Measurements from ENCODE around the gene PREX1.
"Not testable (repeated sequence)": the region's sequence is repeated elsewhere in the genome, so short reads cannot be mapped to it uniquely, and the experiment has no call there.

PREX1 gene

DNA sequence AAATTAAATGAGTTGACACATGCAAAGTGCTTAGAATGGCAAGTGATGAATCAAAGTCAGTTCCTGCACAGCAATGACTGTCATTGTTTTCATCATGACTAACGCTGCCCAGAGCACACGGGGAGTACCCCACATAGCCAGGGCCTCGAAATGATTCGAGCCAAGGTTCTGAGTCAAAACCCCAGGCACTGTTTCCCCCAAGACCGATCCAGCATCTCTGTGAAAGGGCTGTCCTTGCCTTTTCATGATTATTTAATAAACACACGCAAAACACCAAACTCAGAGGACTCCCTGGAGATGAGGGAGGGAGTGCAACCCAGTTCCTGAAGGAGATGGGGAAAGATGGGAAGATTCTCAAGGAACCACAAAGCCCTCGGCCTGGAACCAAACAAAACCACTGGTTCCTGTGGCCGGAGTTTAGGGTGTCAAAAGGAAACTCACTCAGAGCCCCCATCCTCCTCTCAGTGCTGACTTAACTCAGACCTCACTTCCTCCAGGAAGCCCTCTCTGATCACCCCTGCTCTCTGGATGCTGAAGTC is 3.8 kb downstream of the PREX1 start:
- DNase-seq, result peak; percentile 92

DNA sequence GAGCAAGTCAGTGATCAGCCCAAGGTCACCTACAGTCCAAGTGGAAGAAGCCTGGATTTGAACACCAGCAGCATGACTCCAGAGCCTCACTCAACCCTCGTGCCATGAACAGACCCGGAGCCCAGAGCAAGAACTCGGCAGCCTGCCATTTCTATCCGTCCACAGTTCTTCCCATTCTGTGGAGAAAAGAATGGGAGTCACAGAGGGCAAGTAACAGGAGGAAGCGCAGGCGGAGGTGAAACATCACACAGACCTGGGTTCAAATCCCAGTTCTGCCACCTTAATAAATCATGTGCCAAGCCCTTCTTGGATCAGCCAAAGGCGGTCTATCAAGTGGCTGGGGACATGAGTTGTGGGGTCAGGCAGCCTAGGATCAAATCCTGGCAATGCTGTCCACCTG is 4.3 kb downstream of the PREX1 start:
- no peak for DNase-seq

DNA sequence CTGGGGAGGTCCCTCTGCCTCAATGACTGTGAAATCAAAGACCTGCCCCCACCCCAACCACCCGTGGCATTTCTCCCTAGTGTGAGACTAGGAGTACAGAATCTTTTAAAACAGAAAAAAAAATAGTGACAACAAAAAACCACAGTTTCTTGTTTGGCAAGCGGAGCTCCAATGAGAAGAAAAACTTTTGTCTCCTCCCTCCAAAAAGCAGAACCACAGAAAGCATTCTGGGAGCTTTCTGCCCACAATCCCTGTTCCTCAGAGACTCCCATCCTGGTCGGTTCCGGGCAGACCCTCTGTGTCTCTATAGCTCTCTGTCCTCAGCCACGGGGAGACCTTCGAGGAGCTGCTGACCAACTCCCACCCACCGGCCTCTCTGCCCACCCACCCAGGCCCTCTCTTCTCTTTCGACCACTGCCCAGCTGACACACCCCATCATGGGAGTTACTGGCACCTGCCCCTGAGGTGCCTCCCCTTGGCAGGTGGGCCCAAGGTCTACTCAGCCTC is 4.9 kb downstream of the PREX1 start:
- peak; percentile 73 for DNase-seq

- DNase-seq, result no peak
Observed at GRCh38 chr20:48822178-48822577, 5.6 kb downstream of the PREX1 start.

GRCh38 chr20:48821261-48821920 is 6.4 kb downstream of the PREX1 start:
- DNase-seq, result no peak

DNA sequence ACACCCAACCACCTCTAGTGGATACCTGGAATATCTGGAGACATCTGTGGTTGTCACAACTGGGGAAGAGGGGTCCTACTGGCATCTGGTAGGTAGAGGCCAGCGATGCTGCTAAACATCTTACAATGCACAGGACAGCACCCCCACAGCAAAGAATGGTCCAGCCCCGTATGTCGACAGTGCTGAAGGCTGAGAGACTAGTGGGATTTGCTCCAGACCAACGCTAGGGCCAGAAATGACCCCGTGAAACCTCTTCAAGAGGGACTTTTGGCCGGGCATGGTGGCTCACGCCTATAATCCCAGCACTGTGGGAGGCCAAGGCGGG is 7.2 kb downstream of the PREX1 start:
- no peak for DNase-seq

- DNase-seq, result no peak
Observed at GRCh38 chr20:48819821-48820648, 7.8 kb downstream of the PREX1 start.

DNA sequence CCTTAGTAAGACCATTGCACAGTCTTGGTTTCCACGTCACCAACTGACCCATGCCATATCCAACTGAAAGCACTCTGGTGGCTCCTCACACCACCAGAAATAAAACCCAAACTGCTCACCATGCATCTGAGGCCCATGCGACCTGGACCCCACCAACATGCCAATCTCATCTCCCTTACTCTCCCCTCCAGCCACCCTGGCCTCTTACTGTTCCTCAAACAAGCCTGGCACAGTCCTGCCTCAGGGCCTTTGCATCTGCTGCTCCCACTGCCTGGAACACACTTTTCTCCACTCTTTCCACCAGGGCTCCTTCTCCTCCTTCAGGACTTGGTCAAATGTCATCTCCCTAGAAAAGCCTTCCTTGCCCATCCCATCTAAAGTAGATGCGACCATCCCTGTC is 8.7 kb downstream of the PREX1 start:
- DNase-seq, result no peak

DNA sequence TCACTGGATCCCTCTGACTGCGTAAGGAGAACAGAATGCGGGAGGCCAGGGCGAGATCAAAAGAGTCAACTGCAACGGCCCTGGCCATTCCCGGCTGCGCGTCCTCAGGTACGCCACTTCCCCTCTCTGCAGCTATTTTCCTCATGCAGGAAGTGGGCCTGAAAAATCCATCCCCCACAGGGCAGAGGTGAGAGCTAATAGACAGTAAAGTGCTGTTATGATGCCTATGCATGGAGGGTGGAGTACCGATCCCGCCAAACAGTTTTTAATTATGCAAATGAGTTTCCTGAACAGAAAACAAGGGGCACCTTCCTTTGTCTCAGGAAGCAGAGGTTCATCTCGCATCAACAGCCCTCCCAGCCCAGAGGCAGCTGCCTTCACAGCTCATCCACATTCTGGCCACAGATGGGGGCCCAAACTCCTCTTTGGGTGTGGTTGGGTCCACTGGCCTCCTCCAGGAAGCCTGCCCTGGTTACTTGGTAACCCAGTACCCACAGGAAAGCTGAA is 9.3 kb downstream of the PREX1 start:
- no peak for DNase-seq

DNA sequence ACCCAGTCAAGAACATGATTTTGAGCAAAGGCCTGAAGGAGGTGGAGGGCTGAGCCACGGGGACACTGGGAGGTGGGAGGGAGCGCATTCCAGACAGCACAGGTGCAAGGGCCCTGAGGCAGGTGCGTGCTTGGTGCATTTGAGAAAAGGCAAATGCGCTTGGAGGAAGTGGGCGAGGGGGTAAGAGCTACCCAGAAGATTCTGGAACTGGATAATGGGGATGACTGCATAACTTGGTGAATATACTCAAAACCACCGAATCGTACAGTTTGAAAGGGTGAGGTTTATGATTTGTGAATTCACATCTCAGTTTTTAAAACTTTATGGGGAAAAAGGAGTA is 9.8 kb downstream of the PREX1 start:
- no peak for DNase-seq

DNA sequence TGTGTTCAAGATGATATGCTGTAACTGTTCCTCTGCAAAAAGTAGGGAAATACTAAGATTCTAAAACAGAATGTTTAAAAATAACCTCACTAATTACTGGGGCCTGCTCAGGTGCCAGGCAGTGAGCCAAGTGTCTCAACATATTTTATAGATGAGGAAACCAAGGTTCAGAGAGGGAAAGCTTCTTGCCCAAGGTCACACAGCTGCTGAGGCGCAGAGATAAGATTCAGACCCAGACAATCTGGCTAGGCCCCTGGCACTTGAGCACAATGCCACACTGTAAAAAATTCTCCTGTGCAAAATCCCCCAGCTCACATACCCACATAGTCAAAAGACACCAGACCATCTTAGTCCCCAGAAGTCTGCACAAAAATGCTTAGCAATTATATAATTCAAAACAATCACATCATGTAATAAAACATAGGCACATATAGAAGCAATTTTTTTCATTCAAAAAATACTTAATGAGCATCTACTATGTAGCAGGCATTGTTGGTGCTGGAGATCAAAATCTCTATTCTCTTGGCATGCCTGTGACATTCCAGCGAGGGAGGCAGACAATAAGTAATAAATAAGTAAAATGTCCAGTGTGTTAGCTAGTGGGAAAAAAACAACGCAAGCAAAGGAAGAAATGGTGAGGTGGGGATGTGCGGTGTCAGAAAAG is 10.3 kb downstream of the PREX1 start:
- no peak for DNase-seq

GRCh38 chr20:48816282-48817205 is 11.3 kb downstream of the PREX1 start:
- DNase-seq, result peak; percentile 63

GRCh38 chr20:48815537-48815936 is 12.3 kb downstream of the PREX1 start:
- DNase-seq, result no peak

- DNase-seq, result no peak
Observed at GRCh38 chr20:48814633-48815032, 13.2 kb downstream of the PREX1 start.

DNA sequence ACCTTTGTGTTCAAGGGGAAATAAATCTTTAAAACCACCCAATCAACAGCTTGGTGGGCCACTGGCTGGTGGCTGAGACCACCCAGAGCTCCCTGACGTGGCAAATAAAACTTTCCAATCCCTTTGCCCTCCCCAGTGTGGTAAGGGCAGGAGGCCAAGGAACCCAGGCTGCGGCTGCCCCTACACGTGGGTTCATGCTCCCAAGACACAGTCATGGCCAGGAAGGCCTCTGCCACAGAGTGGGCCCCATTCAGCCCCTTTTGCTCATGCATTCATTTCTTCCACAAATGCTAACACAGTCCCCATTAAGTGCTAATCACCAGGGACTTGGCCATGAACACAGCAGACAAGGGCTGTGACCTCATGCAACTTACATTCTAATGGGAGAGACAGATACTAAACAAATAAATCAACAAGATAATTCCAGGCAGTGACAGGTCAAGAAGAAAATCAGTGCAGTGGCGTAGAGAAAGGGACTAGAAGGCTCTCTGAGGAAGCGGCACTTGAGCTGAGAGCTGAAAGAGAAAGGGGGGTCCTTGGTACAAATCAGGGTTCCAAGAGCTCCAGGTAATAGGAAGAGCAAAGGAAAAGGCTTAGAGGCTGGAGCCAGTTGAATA is 13.8 kb downstream of the PREX1 start:
- DNase-seq, result no peak

GRCh38 chr20:48813446-48813747 is 14.4 kb downstream of the PREX1 start:
- DNase-seq, result no peak

DNA sequence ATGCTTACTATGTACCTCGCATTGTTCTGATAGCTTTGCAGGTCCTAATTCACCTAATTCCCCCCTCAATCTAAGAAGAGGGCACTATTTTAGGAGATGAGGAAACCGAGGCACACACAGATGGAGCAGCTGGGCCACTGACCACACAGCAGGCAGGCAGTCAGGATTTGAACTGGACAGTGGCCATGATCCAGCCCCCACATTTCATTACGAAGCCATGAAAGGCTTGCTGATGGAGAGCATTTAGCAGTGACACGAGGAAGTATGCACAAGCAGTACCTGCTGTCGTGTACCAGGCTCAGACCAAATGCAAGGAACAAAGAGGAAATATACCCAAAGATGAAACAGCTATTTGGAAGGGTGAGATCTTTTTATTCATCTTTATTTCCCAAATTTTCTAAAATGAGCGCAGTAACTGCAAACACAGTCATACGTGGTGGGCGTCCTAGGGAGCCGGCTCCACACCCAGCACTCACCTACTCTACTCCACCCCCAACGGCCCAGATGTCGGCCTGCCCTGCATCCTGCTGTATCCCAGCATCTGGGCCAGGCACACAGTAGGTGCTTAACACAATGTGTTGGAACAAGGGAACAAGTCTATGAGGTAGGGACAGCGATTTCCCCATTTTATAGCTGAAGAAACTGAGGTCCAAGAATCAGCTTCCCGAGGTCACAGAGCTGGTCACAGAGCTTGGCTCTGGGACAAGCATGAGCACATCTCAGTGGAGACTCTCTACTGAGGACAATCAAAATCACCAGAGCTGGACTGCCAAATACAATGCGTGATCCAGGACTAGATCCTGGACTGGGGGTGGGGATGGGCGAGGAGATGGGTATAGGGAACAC is 15.0 kb downstream of the PREX1 start:
- no peak for DNase-seq

DNA sequence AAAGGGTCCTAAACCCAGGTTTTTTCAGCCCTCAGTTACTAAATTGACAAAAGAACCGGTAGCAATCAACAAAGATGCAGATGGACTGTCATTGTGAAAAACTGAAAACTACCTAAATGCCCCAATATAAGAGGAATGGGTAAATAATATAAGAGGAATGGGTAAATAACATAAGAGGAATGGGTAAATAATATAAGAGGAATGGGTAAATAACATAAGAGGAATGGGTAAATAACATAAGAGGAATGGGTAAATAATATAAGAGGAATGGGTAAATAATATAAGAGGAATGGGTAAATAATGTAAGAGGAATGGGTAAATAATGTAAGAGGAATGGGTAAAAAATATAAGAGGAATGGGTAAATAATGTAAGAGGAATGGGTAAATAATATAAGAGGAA is 15.7 kb downstream of the PREX1 start:
- not testable (repeated sequence) for DNase-seq

DNA sequence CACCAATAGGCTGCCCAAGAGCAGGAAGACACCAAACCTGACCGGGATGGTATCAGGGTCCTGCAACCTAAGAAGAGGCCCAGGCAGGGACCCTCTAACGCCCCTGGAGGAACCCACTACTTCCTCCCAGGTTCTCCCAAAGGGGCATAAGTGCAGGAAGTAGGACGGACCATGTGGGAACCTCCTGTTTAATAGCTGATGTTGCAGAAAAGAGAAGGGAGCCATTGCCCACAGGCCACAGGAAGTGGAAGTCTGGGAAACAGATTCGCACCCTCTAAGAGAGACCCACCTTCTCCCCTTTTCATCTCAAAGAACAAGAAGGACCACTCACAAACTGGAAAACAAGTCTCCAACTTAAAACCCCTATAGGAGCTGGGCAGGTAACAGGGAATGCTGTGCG is 18.1 kb downstream of the PREX1 start:
- no peak for DNase-seq

- no peak for DNase-seq
Observed at GRCh38 chr20:48808382-48809034, 19.3 kb downstream of the PREX1 start.
